NCI-H1417 treated with DMSO at 0.1 percent for 48 hours (cell line): ENCODE measurements around the gene TOP3A.

Experiments used
- DNase-seq: peaks from one replicate; lab custom pipeline; 2025; lab: John Stamatoyannopoulos, UW

The TOP3A gene

DNA sequence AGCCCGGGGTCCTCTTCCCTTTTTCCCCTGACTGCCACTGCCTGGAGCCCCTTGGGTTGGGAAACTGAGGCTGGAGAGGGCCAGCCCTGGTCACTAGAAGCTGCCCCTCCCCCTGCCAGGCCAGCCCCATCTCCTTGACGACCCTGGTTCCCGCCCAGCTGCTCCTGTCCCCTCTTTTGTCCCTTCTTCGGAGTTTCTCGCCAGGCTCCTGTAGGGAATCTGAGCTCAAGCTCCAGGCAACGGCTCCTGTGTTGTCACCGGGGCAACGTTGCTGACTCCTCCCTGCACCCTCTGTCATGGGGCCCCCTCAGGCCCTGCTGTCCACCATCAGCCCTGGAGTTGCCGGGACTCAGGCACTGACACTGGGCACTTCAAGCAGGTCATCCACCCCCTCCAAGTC is 83.6 kb downstream of the TOP3A start:
- no peak for DNase-seq

DNA sequence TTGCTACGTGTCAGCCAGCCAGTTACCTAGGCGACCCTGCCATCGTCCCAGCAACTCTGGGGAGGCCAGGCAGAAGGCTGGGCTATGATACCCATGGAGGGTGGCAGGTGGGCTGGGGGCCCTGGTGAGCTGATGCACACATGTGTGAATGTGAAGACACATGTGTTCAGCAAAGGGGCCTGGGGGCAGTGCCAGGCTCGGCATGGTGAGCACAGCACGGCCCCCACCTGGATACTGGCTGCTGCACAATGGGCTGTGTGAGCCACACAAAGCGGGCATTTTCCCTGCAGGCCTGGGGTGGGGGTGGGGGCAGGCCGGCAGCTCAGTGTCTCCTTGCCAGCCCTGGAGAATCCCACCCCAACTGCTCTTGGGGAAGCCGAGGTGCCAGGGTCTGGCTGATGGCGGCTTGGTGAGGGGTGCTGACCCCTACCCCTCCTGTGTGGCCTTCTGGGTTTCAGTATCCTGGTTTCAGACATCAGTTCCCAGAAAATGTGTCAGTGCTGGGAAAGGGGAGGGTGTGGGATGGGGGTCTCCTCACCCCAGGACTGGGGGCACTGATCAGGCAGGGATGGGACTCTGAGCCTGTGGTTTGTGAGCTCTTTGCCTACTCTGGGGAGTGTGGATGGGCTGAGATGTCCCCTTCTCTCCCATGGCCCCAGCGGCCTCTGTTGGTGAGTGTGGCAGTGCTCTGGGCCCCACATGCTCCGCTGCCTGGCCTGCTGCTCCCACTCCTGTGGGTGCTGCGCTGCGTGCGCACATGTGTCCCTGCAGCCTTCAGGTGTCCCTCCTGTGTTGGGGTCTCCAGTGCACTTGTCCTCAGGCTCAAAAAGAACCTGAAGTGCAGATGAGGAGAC is 84.3 kb downstream of the TOP3A start:
- no peak for DNase-seq

DNA sequence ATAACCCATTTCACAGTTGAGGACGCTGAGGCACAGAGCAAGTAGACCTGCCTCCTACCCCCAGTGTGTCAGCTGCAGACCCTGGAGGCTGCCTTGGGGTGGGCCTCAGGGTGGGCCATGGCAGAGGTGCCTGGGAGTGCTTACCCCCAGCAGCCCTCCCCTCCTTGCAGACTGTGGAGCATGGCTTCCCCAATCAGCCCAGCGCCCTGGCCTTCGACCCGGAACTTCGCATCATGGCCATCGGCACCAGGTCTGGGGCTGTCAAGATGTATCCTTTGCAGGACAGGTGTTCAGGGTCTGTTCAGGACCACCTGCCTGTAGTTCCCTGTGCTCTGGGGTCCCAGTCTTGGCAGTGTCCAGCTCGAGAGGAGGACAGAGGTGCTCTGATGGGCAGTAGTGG is 85.0 kb downstream of the TOP3A start:
- no peak for DNase-seq

DNA sequence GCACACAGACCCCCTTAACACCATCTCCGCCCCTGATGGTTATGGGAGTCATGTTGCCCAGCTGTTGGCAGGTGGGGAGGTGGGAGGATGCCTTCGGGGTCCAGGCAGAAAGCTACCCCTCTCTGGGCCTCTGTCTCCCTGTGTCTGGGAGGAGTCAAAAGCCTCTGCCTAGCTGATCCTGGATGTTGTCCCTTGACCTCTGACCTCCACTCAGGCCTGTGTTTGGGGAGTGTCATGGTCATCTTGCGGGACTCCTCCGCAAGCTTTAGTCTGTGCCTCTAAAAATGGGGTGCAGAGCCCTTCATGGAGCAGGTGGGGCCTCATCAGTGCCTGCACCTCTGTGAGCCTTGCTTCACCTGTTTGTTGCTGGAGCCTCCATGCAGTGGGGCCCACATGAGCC is 85.5 kb downstream of the TOP3A start:
- no peak for DNase-seq

DNA sequence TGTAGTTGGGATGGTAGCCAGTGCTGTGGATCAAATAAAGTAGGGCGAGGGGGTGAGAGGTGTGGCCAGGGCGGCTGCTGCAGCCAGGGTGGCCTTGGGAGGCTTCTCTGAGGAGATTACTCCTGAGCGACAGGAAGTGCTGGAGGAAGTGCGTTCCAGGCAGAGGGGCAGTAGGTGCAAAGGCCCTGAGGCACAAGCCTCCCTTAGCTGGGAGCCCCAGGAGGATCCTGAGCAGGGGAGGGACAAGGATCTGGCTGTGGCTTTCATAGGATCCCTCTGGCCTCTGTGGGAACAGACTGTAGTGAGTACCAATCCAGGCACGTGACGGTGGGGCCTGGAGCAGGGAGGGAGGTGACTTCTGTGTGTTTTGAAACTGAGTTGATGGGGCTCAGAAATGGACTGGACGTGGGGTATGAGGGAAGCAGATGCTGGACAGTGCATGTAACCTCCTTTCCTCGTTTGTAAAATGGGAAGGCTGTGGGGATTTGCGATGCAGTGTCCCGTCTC is 86.6 kb downstream of the TOP3A start:
- no peak for DNase-seq

DNA sequence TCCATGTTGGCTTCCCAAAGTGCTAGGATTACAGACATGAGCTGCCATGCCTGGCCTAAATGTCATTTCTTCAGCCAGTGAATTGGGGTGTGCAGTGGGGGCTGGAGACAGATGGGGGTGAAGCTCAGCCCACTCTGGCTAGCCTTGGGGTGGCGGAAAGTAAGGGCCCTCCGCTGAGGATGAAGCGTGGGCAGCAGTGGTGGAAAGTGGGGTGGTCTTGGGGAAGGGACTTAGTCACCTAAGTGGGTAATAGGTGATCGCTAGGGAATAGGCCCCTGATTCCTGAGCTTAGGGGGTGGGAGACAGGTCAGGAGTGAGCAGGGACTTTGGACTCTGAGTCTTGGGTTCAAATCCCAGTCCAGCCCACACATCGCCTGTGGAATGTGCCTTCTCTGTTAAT is 87.2 kb downstream of the TOP3A start:
- no peak for DNase-seq

DNA sequence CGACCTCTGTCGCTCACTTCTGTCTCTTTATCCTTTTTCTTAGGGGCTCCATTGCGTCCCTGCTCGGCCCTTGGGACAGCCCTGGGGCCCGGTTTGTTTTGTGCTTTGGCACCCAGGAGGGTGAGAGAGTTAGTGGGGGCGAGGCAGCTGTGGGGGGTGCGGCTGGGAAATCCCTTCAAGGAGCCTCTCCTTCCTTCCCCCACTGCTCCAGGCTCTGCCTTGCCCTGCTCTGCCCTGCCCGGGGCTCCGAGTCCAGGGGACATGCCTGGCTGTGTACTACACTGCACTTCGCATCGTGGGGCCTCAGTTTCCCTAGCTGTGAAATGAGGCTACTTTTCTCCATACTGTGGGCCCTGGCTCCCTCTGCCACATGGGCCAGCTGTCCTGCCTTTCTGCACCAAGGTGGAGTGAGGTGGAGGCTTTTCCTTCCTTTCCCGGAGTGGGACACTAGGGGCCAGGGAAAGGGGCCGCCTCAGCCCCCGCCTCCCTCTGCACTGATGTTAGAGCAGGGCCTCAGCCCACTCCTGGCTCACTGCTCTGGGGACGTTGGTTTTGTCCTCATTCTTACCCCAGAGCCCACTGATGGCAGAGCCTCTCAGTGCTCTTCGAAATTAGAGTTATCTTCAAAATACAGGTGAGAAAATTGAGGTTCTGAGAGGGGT is 88.4 kb downstream of the TOP3A start:
- DNase-seq = no peak

DNA sequence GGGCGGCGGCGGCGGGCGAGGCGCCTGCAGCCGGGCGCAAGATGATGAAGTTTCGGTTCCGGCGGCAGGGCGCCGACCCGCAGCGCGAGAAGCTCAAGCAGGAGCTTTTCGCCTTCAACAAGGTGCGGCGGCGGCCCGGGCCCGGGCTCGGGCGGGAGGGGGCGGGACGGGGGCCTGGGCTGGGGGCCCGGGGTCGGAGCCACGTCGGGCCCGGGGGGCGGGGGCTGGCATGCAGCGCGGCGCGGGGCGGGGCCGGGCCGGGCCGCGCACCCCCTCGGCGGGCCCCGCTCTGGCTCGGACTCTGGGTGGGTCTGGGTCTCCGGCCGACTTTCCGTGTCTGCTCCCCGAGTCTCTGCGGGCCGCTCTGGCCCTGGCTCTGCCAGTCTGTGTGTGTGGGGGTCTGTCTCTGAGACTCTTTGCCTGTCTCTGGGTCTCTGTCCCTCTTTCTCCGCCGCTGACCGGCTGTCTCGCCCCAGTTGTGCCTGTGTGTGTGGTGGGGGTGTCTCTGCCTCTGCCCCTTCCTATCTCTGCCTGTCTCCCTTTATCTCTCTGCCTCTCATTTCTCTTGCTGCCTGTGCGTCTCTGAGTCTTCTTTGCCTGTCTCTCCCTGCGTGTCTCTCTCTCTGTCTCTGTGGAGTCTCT is 89.0 kb downstream of the TOP3A start:
- no peak for DNase-seq

DNA sequence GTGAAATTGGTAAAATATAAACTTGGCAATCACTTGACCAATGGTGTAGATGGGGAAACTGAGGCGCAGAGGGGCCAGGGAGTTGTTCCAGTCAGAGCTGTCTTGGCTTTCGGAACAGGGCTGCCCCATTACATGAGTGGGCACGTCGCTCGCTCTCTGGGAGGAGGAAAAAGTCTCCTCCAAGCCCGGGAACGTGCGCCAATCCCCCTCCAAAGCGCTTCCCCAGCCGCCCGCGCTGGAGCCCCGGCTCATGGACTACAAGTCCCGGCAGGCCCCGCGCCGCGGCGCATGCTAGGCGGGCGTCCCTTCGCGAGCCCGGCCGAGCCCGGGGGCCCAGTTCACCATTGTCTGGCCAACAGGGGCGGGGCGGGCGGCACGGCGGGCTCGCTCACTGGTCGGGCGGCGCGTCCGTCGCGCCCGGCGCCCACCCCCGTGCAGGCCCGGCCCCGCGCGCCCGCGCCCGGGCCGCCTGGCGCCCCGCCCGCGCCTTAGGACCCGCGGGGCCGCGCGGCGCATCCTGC is 89.6 kb downstream of the TOP3A start, which contains the start of gene LLGL1:
LLGL1 (plus strand) TSS at position 515 of the 521 bp plus-strand sequence. CDS start 48 bp downstream, outside the sequence.
- peak; percentile 50 for DNase-seq

DNA sequence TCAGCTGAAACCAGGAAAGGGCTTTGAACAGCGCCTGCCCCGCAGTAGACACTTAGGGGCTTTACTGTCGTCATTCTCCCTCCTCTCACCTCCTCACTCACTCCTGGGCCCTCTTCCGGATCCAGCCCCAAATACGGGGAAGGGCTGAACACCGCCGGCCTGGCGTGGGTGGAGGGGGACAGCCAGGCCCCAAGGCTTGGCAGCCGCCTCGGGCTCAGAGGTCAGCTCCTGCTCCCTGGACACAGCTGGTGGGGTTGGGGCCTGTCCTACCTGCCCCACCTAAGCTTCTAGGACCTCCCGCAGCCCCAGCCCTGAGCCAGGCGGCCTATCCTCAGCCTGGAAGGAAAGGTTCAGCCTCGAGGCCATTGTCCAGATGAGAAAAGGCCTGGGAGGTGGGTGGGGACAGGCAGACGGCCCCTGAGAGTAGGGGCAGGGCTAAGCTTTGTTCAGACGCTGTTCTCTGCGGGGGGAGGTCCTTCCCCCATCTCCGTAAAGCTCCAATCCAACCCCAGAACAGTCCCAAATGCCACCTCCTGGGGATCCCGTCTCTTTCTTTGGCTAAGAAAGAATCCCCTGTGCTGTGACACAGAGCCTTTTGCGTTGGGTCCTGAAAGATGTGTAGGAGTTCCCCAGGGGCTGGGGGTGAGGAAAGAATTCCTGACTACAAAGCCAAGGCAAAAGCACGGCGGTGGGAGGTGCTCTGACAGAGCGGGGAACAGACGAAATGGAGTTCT is 90.2 kb downstream of the TOP3A start:
- DNase-seq = no peak

DNA sequence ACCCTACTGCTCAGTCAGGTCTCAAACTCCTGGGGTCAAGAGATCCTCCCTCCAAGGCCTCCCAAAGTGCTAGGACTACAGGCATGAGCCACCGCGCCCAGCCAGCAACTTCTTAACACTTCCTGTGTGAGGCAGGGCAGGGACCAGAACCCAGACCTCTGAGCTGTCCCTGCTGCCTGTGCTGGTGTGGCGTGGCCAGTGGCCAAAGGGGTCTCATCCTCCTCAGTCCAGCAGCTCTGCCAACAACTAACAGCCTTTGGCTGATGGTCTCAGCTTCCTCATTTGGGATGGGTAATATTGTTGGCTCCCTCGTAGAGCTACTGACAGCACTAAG is 90.8 kb downstream of the TOP3A start:
- no peak for DNase-seq
